Glutamatergic neuron (in vitro differentiated cells): ENCODE measurements around the gene ALKAL2. TPM values are rescaled to one million over a fixed set of nuclear protein-coding genes. Genes with fewer than 3 reads are reported as not detected.
A peak's percentile ranks its signal among the peaks of the same experiment; 100 is the strongest.

ENCODE experiments used
- DNase-seq: peaks from one replicate; pipeline ENCODE4 v3.0.0; 2022
- H3K27ac Mint-ChIP-seq: one replicate; pipeline ENCODE4 v1.8.0; 2020; ENCODE audit warnings: mild to moderate bottlenecking, mixed read lengths, inconsistent platforms; ENCODE audit not compliant: unreplicated experiment
- H3K27me3 Mint-ChIP-seq: one replicate; pipeline ENCODE4 v1.8.0; 2020; ENCODE audit warnings: mild to moderate bottlenecking, moderate library complexity, mixed read lengths, inconsistent platforms; ENCODE audit not compliant: unreplicated experiment
- H3K36me3 Mint-ChIP-seq: one replicate; pipeline ENCODE4 v1.8.0; 2020; ENCODE audit warnings: mild to moderate bottlenecking, mixed read lengths, inconsistent platforms; ENCODE audit not compliant: unreplicated experiment
- H3K4me1 Mint-ChIP-seq: one replicate; pipeline ENCODE4 v1.8.0; 2020; ENCODE audit warnings: mild to moderate bottlenecking, low read depth, mixed read lengths, inconsistent platforms; ENCODE audit not compliant: unreplicated experiment
- H3K4me3 Mint-ChIP-seq: one replicate; pipeline ENCODE4 v1.8.0; 2020; ENCODE audit warnings: mild to moderate bottlenecking, mixed read lengths, inconsistent platforms; ENCODE audit not compliant: unreplicated experiment
- H3K9me3 Mint-ChIP-seq: one replicate; pipeline ENCODE4 v1.8.0; 2020; ENCODE audit warnings: mild to moderate bottlenecking, moderate library complexity, mixed read lengths, inconsistent platforms; ENCODE audit not compliant: unreplicated experiment
- total RNA-seq: library from RNA; stranded (reverse); fragmentation: NEBNext Ultra II Directional; extraction: Animal tissue kit (Norgen Biotek cat#: 25700); gene quantifications from one replicate; pipeline ENCODE4 v1.2.1, GENCODE V29; 2021; ENCODE audit not compliant: unreplicated experiment
- TF ChIP-seq, protein P1 (sequence below): fragments of 200-600 bp; sonication (generic); IDR thresholded peaks from one replicate; pipeline ENCODE4 v1.5.0; 2021; ENCODE audit not compliant: partially characterized antibody, unreplicated experiment

The ALKAL2 gene
- total RNA-seq, 1 donor from 2014 or later: 1.0 TPM

DNA sequence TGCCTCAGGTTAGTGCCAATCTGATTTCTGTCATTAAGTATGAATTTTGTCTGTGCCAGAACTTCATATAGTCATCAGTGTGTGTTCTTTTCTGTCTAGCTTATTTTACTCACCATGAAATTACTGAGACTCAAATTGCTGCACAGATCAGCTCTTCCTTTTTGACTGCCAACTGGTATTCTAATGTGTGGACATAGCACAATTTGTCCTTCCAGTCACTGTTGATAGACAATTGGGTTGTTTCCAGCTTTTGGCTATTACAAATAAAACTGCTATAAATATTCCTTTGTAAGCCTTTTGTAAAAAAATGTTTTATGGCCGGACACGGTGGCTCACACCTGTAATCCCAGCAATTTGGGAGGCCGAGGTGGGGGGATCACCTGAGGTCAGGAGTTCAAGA is 31.8 kb downstream of the ALKAL2 start:
- Mint-ChIP-seq H3K36me3 (peaks cover 9% of the 10 kb centered on the region), H3K4me3 (no peak overlapping the region), H3K27me3 (peaks cover 8% of the 10 kb centered on the region), H3K9me3 (peaks cover 14% of the 10 kb centered on the region), H3K4me1 (peaks cover 33% of the 10 kb centered on the region), H3K27ac (no peak overlapping the region)
- TF ChIP-seq, protein P1, sequence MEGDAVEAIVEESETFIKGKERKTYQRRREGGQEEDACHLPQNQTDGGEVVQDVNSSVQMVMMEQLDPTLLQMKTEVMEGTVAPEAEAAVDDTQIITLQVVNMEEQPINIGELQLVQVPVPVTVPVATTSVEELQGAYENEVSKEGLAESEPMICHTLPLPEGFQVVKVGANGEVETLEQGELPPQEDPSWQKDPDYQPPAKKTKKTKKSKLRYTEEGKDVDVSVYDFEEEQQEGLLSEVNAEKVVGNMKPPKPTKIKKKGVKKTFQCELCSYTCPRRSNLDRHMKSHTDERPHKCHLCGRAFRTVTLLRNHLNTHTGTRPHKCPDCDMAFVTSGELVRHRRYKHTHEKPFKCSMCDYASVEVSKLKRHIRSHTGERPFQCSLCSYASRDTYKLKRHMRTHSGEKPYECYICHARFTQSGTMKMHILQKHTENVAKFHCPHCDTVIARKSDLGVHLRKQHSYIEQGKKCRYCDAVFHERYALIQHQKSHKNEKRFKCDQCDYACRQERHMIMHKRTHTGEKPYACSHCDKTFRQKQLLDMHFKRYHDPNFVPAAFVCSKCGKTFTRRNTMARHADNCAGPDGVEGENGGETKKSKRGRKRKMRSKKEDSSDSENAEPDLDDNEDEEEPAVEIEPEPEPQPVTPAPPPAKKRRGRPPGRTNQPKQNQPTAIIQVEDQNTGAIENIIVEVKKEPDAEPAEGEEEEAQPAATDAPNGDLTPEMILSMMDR: no peak
- no peak for DNase-seq

DNA sequence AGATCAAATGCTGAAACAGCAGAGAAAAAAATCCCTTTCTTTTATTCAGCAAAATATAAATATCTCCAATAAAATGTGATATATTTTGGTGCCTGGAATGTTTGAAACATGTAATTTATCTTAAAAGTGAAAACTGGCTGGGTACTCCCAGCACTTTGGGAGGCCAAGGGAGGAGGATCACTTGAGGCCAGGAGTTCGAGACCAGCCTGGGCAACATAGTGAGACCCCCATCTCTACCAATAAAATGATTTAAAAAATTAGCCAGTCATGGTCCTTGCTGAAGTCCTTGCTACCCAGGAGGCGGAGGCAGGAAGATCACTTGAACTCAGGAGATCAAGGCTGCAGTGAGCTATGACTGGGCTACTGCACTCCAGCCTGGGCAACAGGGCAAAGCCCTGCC is 32.7 kb downstream of the ALKAL2 start:
- DNase-seq: no peak
- Mint-ChIP-seq H3K27ac (peak overlapping the region; percentile 94), H3K27me3 (peaks cover 8% of the 10 kb centered on the region), H3K4me3 (no peak overlapping the region), H3K36me3 (peaks cover 9% of the 10 kb centered on the region), H3K4me1 (peaks cover 33% of the 10 kb centered on the region), H3K9me3 (peaks cover 14% of the 10 kb centered on the region)
- TF ChIP-seq, protein P1: no peak

DNA sequence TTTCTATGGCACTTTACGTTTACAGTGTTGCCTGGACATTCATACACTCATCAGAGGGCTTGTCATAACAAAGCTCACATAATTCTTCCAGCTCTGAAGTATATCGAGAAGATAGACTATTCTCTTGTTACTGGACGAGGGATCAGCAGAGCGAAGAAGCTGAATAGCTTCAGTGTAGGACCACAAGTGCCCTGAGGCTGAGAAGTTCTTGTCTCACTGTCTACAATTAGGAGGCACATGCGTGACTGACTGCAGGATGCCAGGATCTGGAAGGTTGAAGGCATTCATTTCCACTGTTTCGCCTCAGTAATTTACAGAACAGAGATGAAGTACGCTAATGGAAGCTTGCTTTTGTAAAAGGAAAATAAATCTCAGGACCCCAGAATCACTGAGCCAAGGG is 33.6 kb downstream of the ALKAL2 start:
- Mint-ChIP-seq H3K36me3 (peaks cover 9% of the 10 kb centered on the region), H3K4me3 (peak overlapping the region; percentile 70), H3K27ac (peak overlapping the region; percentile 94), H3K27me3 (peaks cover 8% of the 10 kb centered on the region), H3K4me1 (peaks cover 34% of the 10 kb centered on the region), H3K9me3 (peaks cover 14% of the 10 kb centered on the region)
- no peak for DNase-seq
- TF ChIP-seq, protein P1: no peak

DNA sequence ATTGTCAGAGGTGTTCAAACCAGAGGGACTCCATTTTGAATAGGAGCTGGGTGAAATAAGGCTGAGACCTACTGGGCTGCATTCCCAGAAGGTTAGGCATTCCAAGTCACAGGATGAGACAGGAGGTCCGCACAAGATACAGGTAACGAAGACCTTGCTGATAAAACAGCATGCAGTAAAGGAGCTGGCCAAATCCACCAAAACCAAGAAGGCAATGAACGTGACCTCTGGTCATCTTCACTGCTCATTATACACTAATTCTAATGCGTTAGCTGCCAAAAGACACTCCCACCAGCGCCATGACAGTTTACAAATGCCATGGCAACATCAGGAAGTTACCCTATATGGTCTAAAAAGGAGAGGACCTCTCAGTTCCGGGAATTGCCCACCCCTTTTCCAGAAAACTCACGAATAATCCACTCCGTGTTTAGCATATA is 34.7 kb downstream of the ALKAL2 start:
- Mint-ChIP-seq H3K4me3 (no peak overlapping the region), H3K36me3 (peaks cover 6% of the 10 kb centered on the region), H3K4me1 (peaks cover 27% of the 10 kb centered on the region), H3K27me3 (no peaks in the 10 kb centered on the region), H3K9me3 (peaks cover 7% of the 10 kb centered on the region), H3K27ac (no peak overlapping the region)
- TF ChIP-seq, protein P1: no peak
- no peak for DNase-seq

DNA sequence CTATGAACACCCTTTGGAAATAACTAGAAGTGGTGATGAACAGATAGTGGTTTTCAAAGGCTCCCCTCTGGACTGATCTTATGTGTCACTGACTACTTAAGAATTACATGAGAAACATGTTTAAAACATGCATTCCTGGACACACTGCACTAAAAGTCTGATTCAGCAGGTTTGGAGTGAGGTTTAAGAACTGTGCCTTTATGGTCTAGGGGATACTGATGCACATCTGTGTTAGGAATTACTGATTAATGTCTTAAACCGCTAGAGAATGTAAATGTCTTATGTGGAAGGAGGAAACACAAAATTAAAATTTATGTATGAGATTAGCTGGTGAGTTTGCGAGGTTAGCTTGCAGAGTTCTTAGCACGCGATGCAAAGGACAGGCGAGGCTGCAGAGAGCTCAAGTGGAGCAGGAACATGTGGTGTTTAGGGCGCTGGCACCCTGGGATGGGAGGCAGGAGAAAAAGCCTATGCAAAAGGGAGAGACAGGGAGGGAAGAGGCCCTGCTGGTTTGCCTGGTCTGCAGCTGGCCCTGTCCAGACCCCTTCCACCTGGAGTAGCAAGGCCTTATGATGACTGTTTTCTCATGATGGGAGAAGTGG is 35.8 kb downstream of the ALKAL2 start:
- Mint-ChIP-seq H3K9me3 (peaks cover 3% of the 10 kb centered on the region), H3K4me1 (peaks cover 28% of the 10 kb centered on the region), H3K27me3 (peaks cover under 1% of the 10 kb centered on the region), H3K4me3 (no peak overlapping the region), H3K27ac (no peak overlapping the region), H3K36me3 (no peaks in the 10 kb centered on the region)
- TF ChIP-seq, protein P1: no peak
- DNase-seq: no peak
